ENCODE data around the gene BUD23.

DNA sequence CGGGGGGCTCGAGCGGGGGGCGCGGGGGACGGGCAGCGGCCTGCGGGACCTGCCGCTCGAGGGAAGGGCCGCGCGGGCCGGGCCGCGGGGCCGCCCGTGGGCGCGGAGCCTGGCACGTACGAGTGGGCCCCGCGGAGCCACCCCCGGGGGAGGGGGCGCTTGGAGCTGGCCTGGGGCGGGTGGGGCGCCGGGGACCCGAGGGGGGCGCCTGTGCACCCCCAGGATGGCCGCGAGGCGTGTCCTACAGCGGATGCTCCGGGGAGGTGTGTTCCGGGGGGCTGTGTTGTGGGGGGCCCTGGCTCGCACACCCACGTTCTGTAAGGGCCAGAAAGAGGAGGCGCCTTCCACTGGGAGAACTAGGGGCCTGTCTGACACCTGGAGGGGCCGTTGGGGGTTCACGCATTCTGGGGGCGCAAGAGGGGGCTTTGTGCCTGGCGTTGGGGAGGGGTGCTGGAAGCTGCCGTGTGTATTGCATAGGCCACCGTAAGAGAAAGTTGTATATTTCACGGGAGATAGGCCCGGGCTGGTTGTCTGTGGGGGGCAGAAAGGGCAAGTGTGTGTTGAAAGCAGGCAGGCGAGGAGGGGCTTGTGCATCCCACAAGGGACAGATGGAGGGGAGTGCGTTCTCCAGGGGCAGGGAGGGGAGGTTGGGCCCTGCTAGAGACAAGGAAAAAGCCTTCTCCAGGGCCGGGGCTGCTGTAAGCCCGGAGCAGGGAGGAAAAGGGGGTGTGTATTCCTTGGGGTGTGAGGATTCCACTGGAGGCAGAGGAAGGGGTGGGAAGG, 15.1 kb upstream of the BUD23 start:
- TF ChIP-seq, protein P1, sequence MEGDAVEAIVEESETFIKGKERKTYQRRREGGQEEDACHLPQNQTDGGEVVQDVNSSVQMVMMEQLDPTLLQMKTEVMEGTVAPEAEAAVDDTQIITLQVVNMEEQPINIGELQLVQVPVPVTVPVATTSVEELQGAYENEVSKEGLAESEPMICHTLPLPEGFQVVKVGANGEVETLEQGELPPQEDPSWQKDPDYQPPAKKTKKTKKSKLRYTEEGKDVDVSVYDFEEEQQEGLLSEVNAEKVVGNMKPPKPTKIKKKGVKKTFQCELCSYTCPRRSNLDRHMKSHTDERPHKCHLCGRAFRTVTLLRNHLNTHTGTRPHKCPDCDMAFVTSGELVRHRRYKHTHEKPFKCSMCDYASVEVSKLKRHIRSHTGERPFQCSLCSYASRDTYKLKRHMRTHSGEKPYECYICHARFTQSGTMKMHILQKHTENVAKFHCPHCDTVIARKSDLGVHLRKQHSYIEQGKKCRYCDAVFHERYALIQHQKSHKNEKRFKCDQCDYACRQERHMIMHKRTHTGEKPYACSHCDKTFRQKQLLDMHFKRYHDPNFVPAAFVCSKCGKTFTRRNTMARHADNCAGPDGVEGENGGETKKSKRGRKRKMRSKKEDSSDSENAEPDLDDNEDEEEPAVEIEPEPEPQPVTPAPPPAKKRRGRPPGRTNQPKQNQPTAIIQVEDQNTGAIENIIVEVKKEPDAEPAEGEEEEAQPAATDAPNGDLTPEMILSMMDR (IDR thresholded peaks at IDR 0.05): no peak
- TF ChIP-seq POLR2AphosphoS5 (IDR thresholded peaks at IDR 0.05; ENCODE audit: low read depth, low read length) (no peak), TCF7L2 (IDR thresholded peaks at IDR 0.05; ENCODE audit: low read depth, low read length) (no peak), SIN3A (IDR thresholded peaks at IDR 0.05; ENCODE audit: borderline replicate concordance, insufficient read depth, low read depth, low read length) (no peak)

All from Panc1 (cell line).